K562 (cell line): ENCODE results near the gene WDR93. TPM values are rescaled to one million over a fixed set of nuclear protein-coding genes. Genes with fewer than 3 reads are reported as not detected.

Source experiments
- BACH1 ChIP-seq: fragments of 200-800 bp; sonication (Bioruptor generic); IDR thresholded peaks from 2 replicates; pipeline ENCODE4 v1.6.1; 2016; ENCODE audit warnings: missing genetic modification characterization, missing compliant biosample characterization
- CTBP1 ChIP-seq: fragments of 450-650 bp; IDR thresholded peaks from 2 replicates; pipeline ENCODE4 v1.6.1; 2016; ENCODE audit warnings: borderline replicate concordance
- FOS ChIP-seq: IDR thresholded peaks from 3 replicates; pipeline ENCODE4 v1.6.1; 2011; ENCODE audit not compliant: insufficient read length; ENCODE audit errors: extremely low read depth
- HLTF ChIP-seq: fragments of 450-650 bp; IDR thresholded peaks from 2 replicates; pipeline ENCODE4 v1.6.1; 2016
- HNRNPK ChIP-seq: fragments of 200-400 bp; formaldehyde crosslinking; IDR thresholded peaks from one replicate; pipeline ENCODE4 v1.6.1; 2018; ENCODE audit warnings: mild to moderate bottlenecking, low read depth, low read length; ENCODE audit not compliant: poor library complexity, severe bottlenecking
- KHSRP ChIP-seq: fragments of 450-650 bp; IDR thresholded peaks from 2 replicates; pipeline ENCODE4 v1.6.1; 2017
- LARP7 ChIP-seq: fragments of 450-650 bp; IDR thresholded peaks from 2 replicates; pipeline ENCODE4 v1.6.1; 2016
- NFXL1 ChIP-seq: fragments of 450-650 bp; formaldehyde crosslinking; IDR thresholded peaks from 2 replicates; pipeline ENCODE4 v1.4.0; 2021; ENCODE audit warnings: mild to moderate bottlenecking
- NR4A1 ChIP-seq, 2 experiments: fragments of 250-450 bp in 1 of 2; fragments of 450-650 bp in 1 of 2; sonication (Bioruptor Pico) in 1 of 2; IDR thresholded peaks; 2 replicates each; pipeline versions ENCODE4 v1.4.0 to v1.6.1; 2016 to 2020; ENCODE audit warnings: mild to moderate bottlenecking in 2 of 2, missing compliant biosample characterization in 1 of 2, missing genetic modification characterization in 1 of 2, moderate library complexity in 1 of 2
- PRPF4 ChIP-seq: fragments of 200-400 bp; formaldehyde crosslinking; IDR thresholded peaks from one replicate; pipeline ENCODE4 v1.6.1; 2017; ENCODE audit warnings: low read length, low read depth, mild to moderate bottlenecking; ENCODE audit not compliant: insufficient read depth, poor library complexity, severe bottlenecking
- RAD51 ChIP-seq: fragments of 450-650 bp; IDR thresholded peaks from 2 replicates; pipeline ENCODE4 v1.7.1; 2016; ENCODE audit warnings: low read depth, mild to moderate bottlenecking, borderline replicate concordance
- ZNF197 ChIP-seq: fragments of 200-800 bp; sonication (Bioruptor generic); IDR thresholded peaks from 2 replicates; pipeline ENCODE4 v1.6.1; 2016; ENCODE audit warnings: low read depth, missing genetic modification characterization, missing compliant biosample characterization
- ZNF253 ChIP-seq: fragments of 250-450 bp; sonication (Bioruptor Pico); conservative IDR thresholded peaks from 2 replicates; pipeline ENCODE4 v1.6.1; 2021; ENCODE audit warnings: mild to moderate bottlenecking
- ZNF316 ChIP-seq: fragments of 450-650 bp; IDR thresholded peaks from 2 replicates; pipeline ENCODE4 v1.6.1; 2016
- ZNF707 ChIP-seq: fragments of 250-450 bp; sonication (Bioruptor Pico); conservative IDR thresholded peaks from 2 replicates; pipeline ENCODE4 v1.8.0; 2022; ENCODE audit warnings: inconsistent platforms, mild to moderate bottlenecking, moderate library complexity
- polyA plus RNA-seq, 8 experiments: library from polyadenylated mRNA; depleted of rRNA in 4 of 8; stranded (reverse) in 5 of 8; unstranded in 3 of 8; fragments of >200 nt; fragmentation: Nextera tagmentation in 2 of 8; fragmentation: Illumina TruSeq in 1 of 8; extraction: Ambion mirVana in 2 of 8; extraction: Trizol in 1 of 8; gene quantifications; 2 replicates each; pipeline versions ENCODE4 v1.2.1 to v1.2.3, GENCODE V29; 2011 to 2014; ENCODE audit warnings: inconsistent platforms in 1 of 8, missing spikeins in 1 of 8
- total RNA-seq, 7 experiments: library from RNA; depleted of rRNA in 6 of 7; stranded (reverse); fragments of >200 nt in 6 of 7; fragmentation: Illumina TruSeq in 2 of 7; extraction: Trizol in 2 of 7; gene quantifications; 2 replicates each; pipeline versions ENCODE4 v1.2.1 to v1.2.3, GENCODE V29; 2011 to 2021; ENCODE audit warnings: low replicate concordance in 1 of 7
- TF ChIP-seq, protein P1 (sequence below): fragments of 250-450 bp; sonication (Bioruptor Pico); IDR thresholded peaks from 2 replicates; pipeline ENCODE4 v1.5.0; 2020; ENCODE audit warnings: mild to moderate bottlenecking, borderline replicate concordance
- TF ChIP-seq, protein P2 (sequence below): sonication (generic); formaldehyde crosslinking; IDR thresholded peaks from 2 replicates; pipeline ENCODE4 v1.8.1; 2023; ENCODE audit warnings: mild to moderate bottlenecking, missing genetic modification reagents
- TF ChIP-seq, protein P3 (sequence below): fragments of 250-450 bp; sonication (Bioruptor Pico); IDR thresholded peaks from 2 replicates; pipeline ENCODE4 v1.6.1; 2021; ENCODE audit warnings: mild to moderate bottlenecking
- TF ChIP-seq, protein P4 (sequence below): fragments of 200-800 bp; sonication (Bioruptor generic); IDR thresholded peaks from 2 replicates; pipeline ENCODE4 v1.6.1; 2016; ENCODE audit warnings: missing genetic modification characterization, missing compliant biosample characterization

Gene WDR93
- total and polyA plus RNA-seq, 9 of the 15 experiments (the other 6 are each of a cell fraction or from before 2014, with no cell fraction given): not detected

DNA sequence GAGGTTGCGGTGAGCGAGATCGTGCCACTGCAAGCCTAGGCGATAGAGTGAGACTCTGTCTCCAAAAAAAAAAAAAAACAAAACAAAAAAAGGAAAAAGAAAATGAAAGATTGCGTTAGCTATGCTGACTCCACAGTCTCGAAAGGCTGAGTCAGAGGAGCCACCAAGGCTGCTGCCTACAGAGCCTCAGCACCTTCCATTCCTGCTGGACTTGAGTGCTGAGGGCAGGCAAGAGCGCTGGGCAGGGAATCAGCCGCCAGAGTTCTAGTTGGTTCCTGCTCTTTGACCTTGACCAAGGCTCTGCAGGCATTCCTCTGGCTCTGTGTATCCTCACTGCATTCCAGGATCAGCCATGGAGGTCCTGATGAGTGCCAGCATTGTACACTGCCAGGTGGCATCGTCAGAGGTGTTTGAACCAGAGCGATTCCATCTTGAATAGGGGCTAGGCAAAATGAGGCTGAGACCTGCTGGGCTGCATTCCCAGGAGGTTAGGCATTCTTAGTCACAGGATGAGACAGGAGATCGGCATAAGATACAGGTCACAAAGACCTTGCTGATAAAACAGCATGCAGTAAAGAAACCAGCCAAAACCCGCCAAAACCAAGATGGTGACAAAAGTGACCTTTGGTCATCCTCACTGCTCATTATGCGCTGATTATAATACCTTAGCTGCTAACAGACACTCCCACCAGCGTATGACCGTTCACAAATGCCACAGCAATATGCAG lies 91.4 kb downstream of the WDR93 start (continued):
- no peak for TF ChIP-seq LARP7
- peak; percentile 97 for TF ChIP-seq NFXL1 (CRISPR knock-in tag)
- TF ChIP-seq, protein P1, sequence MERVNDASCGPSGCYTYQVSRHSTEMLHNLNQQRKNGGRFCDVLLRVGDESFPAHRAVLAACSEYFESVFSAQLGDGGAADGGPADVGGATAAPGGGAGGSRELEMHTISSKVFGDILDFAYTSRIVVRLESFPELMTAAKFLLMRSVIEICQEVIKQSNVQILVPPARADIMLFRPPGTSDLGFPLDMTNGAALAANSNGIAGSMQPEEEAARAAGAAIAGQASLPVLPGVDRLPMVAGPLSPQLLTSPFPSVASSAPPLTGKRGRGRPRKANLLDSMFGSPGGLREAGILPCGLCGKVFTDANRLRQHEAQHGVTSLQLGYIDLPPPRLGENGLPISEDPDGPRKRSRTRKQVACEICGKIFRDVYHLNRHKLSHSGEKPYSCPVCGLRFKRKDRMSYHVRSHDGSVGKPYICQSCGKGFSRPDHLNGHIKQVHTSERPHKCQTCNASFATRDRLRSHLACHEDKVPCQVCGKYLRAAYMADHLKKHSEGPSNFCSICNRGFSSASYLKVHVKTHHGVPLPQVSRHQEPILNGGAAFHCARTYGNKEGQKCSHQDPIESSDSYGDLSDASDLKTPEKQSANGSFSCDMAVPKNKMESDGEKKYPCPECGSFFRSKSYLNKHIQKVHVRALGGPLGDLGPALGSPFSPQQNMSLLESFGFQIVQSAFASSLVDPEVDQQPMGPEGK (CRISPR knock-in tag): peak; percentile 91; the same call in 1 of the 2 replicates
- TF ChIP-seq, protein P2, sequence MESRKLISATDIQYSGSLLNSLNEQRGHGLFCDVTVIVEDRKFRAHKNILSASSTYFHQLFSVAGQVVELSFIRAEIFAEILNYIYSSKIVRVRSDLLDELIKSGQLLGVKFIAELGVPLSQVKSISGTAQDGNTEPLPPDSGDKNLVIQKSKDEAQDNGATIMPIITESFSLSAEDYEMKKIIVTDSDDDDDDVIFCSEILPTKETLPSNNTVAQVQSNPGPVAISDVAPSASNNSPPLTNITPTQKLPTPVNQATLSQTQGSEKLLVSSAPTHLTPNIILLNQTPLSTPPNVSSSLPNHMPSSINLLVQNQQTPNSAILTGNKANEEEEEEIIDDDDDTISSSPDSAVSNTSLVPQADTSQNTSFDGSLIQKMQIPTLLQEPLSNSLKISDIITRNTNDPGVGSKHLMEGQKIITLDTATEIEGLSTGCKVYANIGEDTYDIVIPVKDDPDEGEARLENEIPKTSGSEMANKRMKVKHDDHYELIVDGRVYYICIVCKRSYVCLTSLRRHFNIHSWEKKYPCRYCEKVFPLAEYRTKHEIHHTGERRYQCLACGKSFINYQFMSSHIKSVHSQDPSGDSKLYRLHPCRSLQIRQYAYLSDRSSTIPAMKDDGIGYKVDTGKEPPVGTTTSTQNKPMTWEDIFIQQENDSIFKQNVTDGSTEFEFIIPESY (CRISPR knock-in tag): peak; percentile 75
- no peak for TF ChIP-seq KHSRP
- TF ChIP-seq ZNF707 (CRISPR knock-in tag): peak; percentile 82
- no peak for TF ChIP-seq HNRNPK
- TF ChIP-seq ZNF197 (CRISPR knock-in tag): peak; percentile 99
- TF ChIP-seq, protein P3, sequence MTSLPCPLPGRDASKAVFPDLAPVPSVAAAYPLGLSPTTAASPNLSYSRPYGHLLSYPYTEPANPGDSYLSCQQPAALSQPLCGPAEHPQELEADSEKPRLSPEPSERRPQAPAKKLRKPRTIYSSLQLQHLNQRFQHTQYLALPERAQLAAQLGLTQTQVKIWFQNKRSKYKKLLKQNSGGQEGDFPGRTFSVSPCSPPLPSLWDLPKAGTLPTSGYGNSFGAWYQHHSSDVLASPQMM (CRISPR knock-in tag): peak; percentile 79; the same call in 1 of the 2 replicates
- TF ChIP-seq ZNF316: peak; percentile 89
- TF ChIP-seq, protein P4, sequence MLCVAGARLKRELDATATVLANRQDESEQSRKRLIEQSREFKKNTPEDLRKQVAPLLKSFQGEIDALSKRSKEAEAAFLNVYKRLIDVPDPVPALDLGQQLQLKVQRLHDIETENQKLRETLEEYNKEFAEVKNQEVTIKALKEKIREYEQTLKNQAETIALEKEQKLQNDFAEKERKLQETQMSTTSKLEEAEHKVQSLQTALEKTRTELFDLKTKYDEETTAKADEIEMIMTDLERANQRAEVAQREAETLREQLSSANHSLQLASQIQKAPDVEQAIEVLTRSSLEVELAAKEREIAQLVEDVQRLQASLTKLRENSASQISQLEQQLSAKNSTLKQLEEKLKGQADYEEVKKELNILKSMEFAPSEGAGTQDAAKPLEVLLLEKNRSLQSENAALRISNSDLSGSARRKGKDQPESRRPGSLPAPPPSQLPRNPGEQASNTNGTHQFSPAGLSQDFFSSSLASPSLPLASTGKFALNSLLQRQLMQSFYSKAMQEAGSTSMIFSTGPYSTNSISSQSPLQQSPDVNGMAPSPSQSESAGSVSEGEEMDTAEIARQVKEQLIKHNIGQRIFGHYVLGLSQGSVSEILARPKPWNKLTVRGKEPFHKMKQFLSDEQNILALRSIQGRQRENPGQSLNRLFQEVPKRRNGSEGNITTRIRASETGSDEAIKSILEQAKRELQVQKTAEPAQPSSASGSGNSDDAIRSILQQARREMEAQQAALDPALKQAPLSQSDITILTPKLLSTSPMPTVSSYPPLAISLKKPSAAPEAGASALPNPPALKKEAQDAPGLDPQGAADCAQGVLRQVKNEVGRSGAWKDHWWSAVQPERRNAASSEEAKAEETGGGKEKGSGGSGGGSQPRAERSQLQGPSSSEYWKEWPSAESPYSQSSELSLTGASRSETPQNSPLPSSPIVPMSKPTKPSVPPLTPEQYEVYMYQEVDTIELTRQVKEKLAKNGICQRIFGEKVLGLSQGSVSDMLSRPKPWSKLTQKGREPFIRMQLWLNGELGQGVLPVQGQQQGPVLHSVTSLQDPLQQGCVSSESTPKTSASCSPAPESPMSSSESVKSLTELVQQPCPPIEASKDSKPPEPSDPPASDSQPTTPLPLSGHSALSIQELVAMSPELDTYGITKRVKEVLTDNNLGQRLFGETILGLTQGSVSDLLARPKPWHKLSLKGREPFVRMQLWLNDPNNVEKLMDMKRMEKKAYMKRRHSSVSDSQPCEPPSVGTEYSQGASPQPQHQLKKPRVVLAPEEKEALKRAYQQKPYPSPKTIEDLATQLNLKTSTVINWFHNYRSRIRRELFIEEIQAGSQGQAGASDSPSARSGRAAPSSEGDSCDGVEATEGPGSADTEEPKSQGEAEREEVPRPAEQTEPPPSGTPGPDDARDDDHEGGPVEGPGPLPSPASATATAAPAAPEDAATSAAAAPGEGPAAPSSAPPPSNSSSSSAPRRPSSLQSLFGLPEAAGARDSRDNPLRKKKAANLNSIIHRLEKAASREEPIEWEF (CRISPR knock-in tag): peak; percentile 96
- TF ChIP-seq ZNF253 (CRISPR knock-in tag): peak; percentile 88
- no peak for TF ChIP-seq FOS
- TF ChIP-seq HLTF: peak; percentile 40; the same call in 1 of the 2 replicates
- peak; percentile 99 for TF ChIP-seq NR4A1 (CRISPR knock-in tag; IDR thresholded peaks at IDR 0.05)
- peak; percentile 99 for TF ChIP-seq NR4A1 (tag; IDR thresholded peaks at IDR 0.05)
- TF ChIP-seq CTBP1: peak; percentile 48
- TF ChIP-seq PRPF4: no peak
- TF ChIP-seq RAD51: no peak
- TF ChIP-seq BACH1: peak; percentile 91
